Transverse colon (tissue), 4 donors: ENCODE measurements around the gene RAVER1. TPM values are rescaled to one million over a fixed set of nuclear protein-coding genes. Genes with fewer than 3 reads are reported as not detected.

Source experiments
- DNase-seq: peaks from one replicate; pipeline ENCODE4 v3.0.0-alpha.2; 2019
- H3K27ac ChIP-seq, 4 donors: fragments of 200-600 bp; sonication (generic); 2 replicates each; pipeline ENCODE4 v1.5.1; 2016 to 2018; ENCODE audit warnings: inconsistent platforms in 4 of 4
- H3K27me3 ChIP-seq: fragments of 200-600 bp; sonication (generic); 2 replicates; pipeline ENCODE4 v1.5.1; 2017; ENCODE audit warnings: inconsistent platforms
- H3K36me3 ChIP-seq, 4 donors: fragments of 200-600 bp; sonication (generic); 2 replicates each; pipeline ENCODE4 v1.5.1; 2017 to 2019; ENCODE audit warnings: inconsistent platforms in 4 of 4
- H3K4me1 ChIP-seq, 4 donors: fragments of 200-600 bp; sonication (generic); 2 replicates each; pipeline ENCODE4 v1.5.1; 2017 to 2020; ENCODE audit warnings: inconsistent platforms in 4 of 4
- H3K4me3 ChIP-seq, 4 donors: fragments of 200-600 bp; sonication (generic); 1 replicate in 1 of 4; 2 replicates in 3 of 4; pipeline versions ENCODE4 v1.5.1 to v1.6.1; 2017 to 2019; ENCODE audit warnings: inconsistent platforms in 4 of 4
- H3K9me3 ChIP-seq, 2 donors: fragments of 200-600 bp; sonication (generic); 2 replicates each; pipeline ENCODE4 v1.5.1; 2017 to 2019; ENCODE audit warnings: inconsistent platforms in 2 of 2
- CTCF ChIP-seq, 5 experiments: fragments of 200-600 bp in 3 of 5; fragments of 450-650 bp in 2 of 5; sonication (generic) in 3 of 5; IDR thresholded peaks; 1 replicate in 2 of 5; 2 replicates in 3 of 5; pipeline ENCODE4 v1.5.1; 2016 to 2017; ENCODE audit warnings: antibody characterized with exemption in 5 of 5, inconsistent platforms in 3 of 5, mild to moderate bottlenecking in 2 of 5, moderate library complexity in 1 of 5
- EP300 ChIP-seq: sonication (generic); formaldehyde crosslinking; IDR thresholded peaks from one replicate; pipeline ENCODE4 v1.6.1; 2017; ENCODE audit warnings: antibody characterized with exemption, low read depth
- POLR2A ChIP-seq: fragments of 450-650 bp; IDR thresholded peaks from one replicate; pipeline ENCODE4 v1.6.1; 2016; ENCODE audit warnings: antibody characterized with exemption, mild to moderate bottlenecking, moderate library complexity
- POLR2AphosphoS5 ChIP-seq, 3 donors: sonication (generic); formaldehyde crosslinking; IDR thresholded peaks; one replicate each; pipeline ENCODE4 v1.6.1; 2016; ENCODE audit warnings: antibody characterized with exemption in 3 of 3
- WGBS, 2 donors: methylation state at CpG; one replicate each; pipeline ENCODE4 v1.1.5; 2018; ENCODE audit warnings: low coverage in 1 of 2; 5-methylcytosine and 5-hydroxymethylcytosine counted together
- in situ Hi-C, 4 donors: fragments of 200-750 bp; cut with MboI; loops; one replicate each; pipeline versions ENCODE4 v1.15.0 to v1.15.1; 2017; ENCODE audit warnings: low sequenced_read_pairs in 3 of 4, low pct_ligation_motif_present in 1 of 4, low pct_unique_long_range_greater_than_20kb in 1 of 4
- intact Hi-C: fragments of 100-400 bp; cut with DNase I; formaldehyde crosslinking; loops from one replicate; pipeline ENCODE4 v1.15.1; 2023; ENCODE audit warnings: low total_unique reads
- total RNA-seq, 4 donors: library from RNA; depleted of rRNA; stranded (reverse); fragments of >200 nt; gene quantifications; one replicate each; pipeline ENCODE4 v1.1.0, GENCODE V29; 2016

Gene RAVER1
- total RNA-seq, 4 donors from 2014 or later, result 35.0 to 39.6 (median 38.6) TPM

GRCh38 chr19:10315335-10316214 lies 17.8 kb downstream of the RAVER1 start, which contains the start of gene FDX2:
Gene FDX2, minus strand, starts transcription at chr19:10316015. Its CDS starts 19 bp downstream, at chr19:10315996.
- peaks cover 0 to 14% (median 14%) of the 10 kb centered on the region in 4 donors for H3K4me1 ChIP-seq
- 1% methylated on average over 11 to 38 of the region's 55 CpGs for WGBS, 2 donors
- intact Hi-C loops, result no loop called here
- no peak for TF ChIP-seq CTCF (IDR thresholded peaks at IDR 0.05)
- TF ChIP-seq EP300, result no peak
- TF ChIP-seq POLR2A, result peak; percentile 32
- TF ChIP-seq POLR2AphosphoS5 (IDR thresholded peaks at IDR 0.05), result peak in 2 of 3 donors; percentile 55 to 75
- H3K27ac ChIP-seq, result peak within 1 kb of the TSS; percentile 27 to 77 (median 74)
- DNase-seq, result peak; percentile 92
- H3K9me3 ChIP-seq, result no peaks in the 10 kb centered on the region
- H3K27me3 ChIP-seq, result no peaks in the 10 kb centered on the region
- in situ Hi-C loops, result no loop called here
- H3K4me3 ChIP-seq, result peak within 1 kb of the TSS; percentile 73 to 82 (median 78)
- H3K36me3 ChIP-seq, result peaks cover 0 to 20% (median 0%) of the 10 kb centered on the region in 4 donors

- Histone ChIP-seq H3K36me3 (no peaks in the 10 kb centered on the region), H3K27me3 (no peaks in the 10 kb centered on the region), H3K4me3 (no peak within 1 kb of the TSS), H3K9me3 (no peaks in the 10 kb centered on the region), H3K4me1 (no peaks in the 10 kb centered on the region), H3K27ac (no peak within 1 kb of the TSS)
- TF ChIP-seq EP300 (no peak), POLR2A (no peak), POLR2AphosphoS5 (IDR thresholded peaks at IDR 0.05) (no peak), CTCF (IDR thresholded peaks at IDR 0.05) (no peak)
- intact Hi-C loops (no loop called here), in situ Hi-C loops (no loop called here)
- DNase-seq, result no peak
- 98 to 100% methylated on average over 1 to 22 of the region's 24 CpGs for WGBS, 2 donors
Observed at GRCh38 chr19:10309423-10309822, 23.9 kb downstream of the RAVER1 start, which contains the start of gene ZGLP1. Gene ZGLP1, minus strand, starts transcription at chr19:10309815.

- Histone ChIP-seq H3K27ac (no peak overlapping the region), H3K4me1 (no peaks in the 10 kb centered on the region), H3K27me3 (peaks cover 9% of the 10 kb centered on the region), H3K4me3 (no peak overlapping the region), H3K36me3 (no peaks in the 10 kb centered on the region), H3K9me3 (no peaks in the 10 kb centered on the region)
- 85 to 89% methylated on average over 1 to 5 of the region's 5 CpGs for WGBS, 2 donors
- intact Hi-C loops (no loop called here), in situ Hi-C loops (no loop called here)
- no peak for DNase-seq
- TF ChIP-seq CTCF (IDR thresholded peaks at IDR 0.05) (no peak), POLR2AphosphoS5 (IDR thresholded peaks at IDR 0.05) (no peak), EP300 (no peak), POLR2A (no peak)
Observed at GRCh38 chr19:10306327-10306726, 27.0 kb downstream of the RAVER1 start.

- TF ChIP-seq POLR2A (no peak), POLR2AphosphoS5 (IDR thresholded peaks at IDR 0.05) (no peak), CTCF (IDR thresholded peaks at IDR 0.05) (no peak), EP300 (no peak)
- Histone ChIP-seq H3K4me1 (peaks cover 0 to under 1% (median 0%) of the 10 kb centered on the region in 4 donors), H3K4me3 (no peak overlapping the region), H3K27me3 (peaks cover 13% of the 10 kb centered on the region), H3K9me3 (no peaks in the 10 kb centered on the region), H3K36me3 (no peaks in the 10 kb centered on the region), H3K27ac (no peak overlapping the region)
- in situ Hi-C loops, result no loop called here
- intact Hi-C loops, result no loop called here
- DNase-seq, result peak; percentile 27
- WGBS, 2 donors, result 83% methylated on average over 17 of the region's 17 CpGs; no CpG with 5 or more reads in 1 of the 2 donors
Observed at GRCh38 chr19:10305139-10305806, 28.1 kb downstream of the RAVER1 start.
